Hepatic stellate cell (primary cell): ENCODE results near the gene STIMATE.

Source experiments
- DNase-seq: peaks from one replicate; pipeline ENCODE4 v3.0.0; 2011; ENCODE audit warnings: low spot score

Gene STIMATE

GRCh38 chr3:52817221-52817620 is 80.1 kb downstream of the STIMATE start:
- DNase-seq, result no peak

GRCh38 chr3:52816654-52817053 is 80.7 kb downstream of the STIMATE start:
- no peak for DNase-seq

- no peak for DNase-seq
Observed at GRCh38 chr3:52816199-52816598, 81.1 kb downstream of the STIMATE start.

- DNase-seq, result no peak
Observed at GRCh38 chr3:52813810-52814209, 83.5 kb downstream of the STIMATE start.

- DNase-seq, result no peak
Observed at GRCh38 chr3:52811452-52812011, 85.8 kb downstream of the STIMATE start.

GRCh38 chr3:52810923-52811322 is 86.4 kb downstream of the STIMATE start:
- DNase-seq, result no peak

GRCh38 chr3:52809662-52810377 is 87.5 kb downstream of the STIMATE start:
- no peak for DNase-seq

GRCh38 chr3:52809149-52809548 is 88.2 kb downstream of the STIMATE start:
- DNase-seq, result no peak

- DNase-seq, result no peak
Observed at GRCh38 chr3:52805270-52806039, 91.9 kb downstream of the STIMATE start.

- peak; percentile 34 for DNase-seq
Observed at GRCh38 chr3:52801839-52802238, 95.5 kb downstream of the STIMATE start.

- DNase-seq, result no peak
Observed at GRCh38 chr3:52800079-52800478, 97.3 kb downstream of the STIMATE start.

GRCh38 chr3:52798978-52799476 is 98.3 kb downstream of the STIMATE start:
- DNase-seq, result peak; percentile 41

- DNase-seq, result no peak
Observed at GRCh38 chr3:52798376-52798977, 98.9 kb downstream of the STIMATE start.

- no peak for DNase-seq
Observed at GRCh38 chr3:52796411-52796810, 100.9 kb downstream of the STIMATE start.

- no peak for DNase-seq
Observed at GRCh38 chr3:52795298-52795900, 101.9 kb downstream of the STIMATE start.

GRCh38 chr3:52794612-52795099 is 102.7 kb downstream of the STIMATE start, which contains the start of gene ITIH3:
ITIH3 (plus strand) TSS chr3:52794796; CDS start chr3:52794804, 8 bp downstream.
- DNase-seq, result no peak

GRCh38 chr3:52793702-52794611 is 103.4 kb downstream of the STIMATE start:
- no peak for DNase-seq

GRCh38 chr3:52792961-52793695 is 104.2 kb downstream of the STIMATE start:
- DNase-seq, result no peak

- DNase-seq, result no peak
Observed at GRCh38 chr3:52792413-52792812, 104.9 kb downstream of the STIMATE start.

- DNase-seq, result no peak
Observed at GRCh38 chr3:52791928-52792327, 105.4 kb downstream of the STIMATE start.
